Cerebellar nuclear complex (tissue), 1 donor: ENCODE results near the gene TOMM40.
"Not testable (repeated sequence)": the region's sequence is repeated elsewhere in the genome, so short reads cannot be mapped to it uniquely, and the experiment has no call there.

ENCODE experiments used
- DNase-seq, 2 experiments: peaks; one replicate each; lab custom pipeline; 2025; lab: John Stamatoyannopoulos, UW

The TOMM40 gene

GRCh38 chr19:44871809-44872208 lies 19.2 kb upstream of the TOMM40 start:
- DNase-seq = no peak

- no peak for DNase-seq
Observed at GRCh38 chr19:44872661-44873060, 18.4 kb upstream of the TOMM40 start.

- DNase-seq = no peak
Observed at GRCh38 chr19:44874317-44874716, 16.7 kb upstream of the TOMM40 start.

- DNase-seq = no peak
Observed at GRCh38 chr19:44875666-44876451, 15.2 kb upstream of the TOMM40 start.

GRCh38 chr19:44876930-44877535 lies 14.0 kb upstream of the TOMM40 start:
- DNase-seq = no peak

- no peak for DNase-seq
Observed at GRCh38 chr19:44878120-44878865, 12.8 kb upstream of the TOMM40 start.

- DNase-seq = no peak
Observed at GRCh38 chr19:44879309-44880065, 11.6 kb upstream of the TOMM40 start.

- DNase-seq = no peak
Observed at GRCh38 chr19:44882063-44882462, 9.0 kb upstream of the TOMM40 start.

GRCh38 chr19:44882619-44883397 lies 8.2 kb upstream of the TOMM40 start:
- DNase-seq = not testable (repeated sequence)

GRCh38 chr19:44883922-44884321 lies 7.1 kb upstream of the TOMM40 start:
- DNase-seq = no peak

GRCh38 chr19:44884566-44884965 lies 6.5 kb upstream of the TOMM40 start:
- no peak for DNase-seq

- no peak for DNase-seq
Observed at GRCh38 chr19:44886141-44886540, 4.9 kb upstream of the TOMM40 start.

- DNase-seq = no peak
Observed at GRCh38 chr19:44887648-44888047, 3.4 kb upstream of the TOMM40 start.

- not testable (repeated sequence) for DNase-seq
Observed at GRCh38 chr19:44888335-44888734, 2.7 kb upstream of the TOMM40 start.

- DNase-seq = no peak
Observed at GRCh38 chr19:44889830-44890365, 1.2 kb upstream of the TOMM40 start.

GRCh38 chr19:44890366-44891015 lies 563 bp upstream of the TOMM40 start:
- DNase-seq = peak; percentile 99 to 100

GRCh38 chr19:44892932-44893331 lies 1.9 kb downstream of the TOMM40 start:
- no peak for DNase-seq

GRCh38 chr19:44893332-44894051 lies 2.4 kb downstream of the TOMM40 start:
- DNase-seq = no peak

- no peak for DNase-seq
Observed at GRCh38 chr19:44894052-44894400, 3.0 kb downstream of the TOMM40 start.

- DNase-seq = no peak
Observed at GRCh38 chr19:44894946-44895345, 3.9 kb downstream of the TOMM40 start.
